Daoy (cell line): ENCODE results near the gene B4GALT6. TPM values are rescaled to one million over a fixed set of nuclear protein-coding genes. Genes with fewer than 3 reads are reported as not detected.
A peak's percentile ranks its signal among the peaks of the same experiment; 100 is the strongest.

ENCODE experiments used
- DNase-seq: peaks from one replicate; pipeline ENCODE4 v3.0.0-alpha.2; 2015; ENCODE audit warnings: low read depth
- total RNA-seq: library from RNA; depleted of rRNA; stranded (reverse); fragments of >200 nt; shearing (Covaris generic); gene quantifications from 2 replicates; pipeline ENCODE4 v1.2.3, GENCODE V29; 2014

The B4GALT6 gene
- total RNA-seq, 1 experiment from 2014 or later = 6.0 TPM

DNA sequence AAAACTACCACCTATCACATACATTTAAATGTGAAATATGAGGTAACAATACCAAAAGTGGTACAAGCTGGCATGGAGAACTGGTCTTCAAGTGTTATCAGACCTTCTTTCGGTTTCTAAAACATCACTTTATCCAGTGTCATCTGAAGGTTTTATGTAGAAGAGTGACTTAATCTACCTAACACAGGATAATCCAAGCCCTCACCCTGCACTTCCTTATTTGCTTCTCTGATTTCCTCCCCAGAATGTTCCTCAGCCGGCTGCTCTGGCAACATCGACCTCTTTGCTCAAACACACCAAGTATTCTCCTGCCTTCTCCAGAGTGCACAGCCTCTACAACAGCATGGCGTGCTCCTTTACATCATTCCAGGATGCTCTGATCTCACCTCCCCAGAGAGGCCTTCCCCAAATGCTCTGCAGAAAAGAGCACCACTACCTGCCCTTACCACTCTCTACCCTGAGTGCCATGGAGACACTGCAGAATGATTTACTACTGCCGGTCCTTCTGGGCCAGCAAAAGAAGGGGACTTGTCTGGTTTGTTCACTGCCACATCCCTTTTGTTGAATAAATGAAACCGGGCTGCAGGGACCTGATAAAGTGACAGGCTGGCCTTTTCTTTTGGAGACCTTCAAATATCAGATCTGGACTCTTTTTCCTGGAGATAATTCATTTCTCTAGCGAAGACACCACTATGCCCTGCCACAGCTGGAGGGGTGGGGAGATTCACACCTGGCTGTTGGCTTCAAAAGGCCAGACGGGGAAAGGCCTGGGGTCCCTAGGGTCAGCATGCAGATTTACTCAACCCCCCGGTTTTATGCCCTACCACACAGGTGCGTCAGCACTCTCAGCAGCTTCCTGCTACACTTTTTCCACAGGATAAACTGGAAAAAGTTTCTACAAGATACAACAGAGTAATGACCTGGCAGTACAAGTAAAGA lies 50.7 kb downstream of the B4GALT6 start:
- DNase-seq = no peak

DNA sequence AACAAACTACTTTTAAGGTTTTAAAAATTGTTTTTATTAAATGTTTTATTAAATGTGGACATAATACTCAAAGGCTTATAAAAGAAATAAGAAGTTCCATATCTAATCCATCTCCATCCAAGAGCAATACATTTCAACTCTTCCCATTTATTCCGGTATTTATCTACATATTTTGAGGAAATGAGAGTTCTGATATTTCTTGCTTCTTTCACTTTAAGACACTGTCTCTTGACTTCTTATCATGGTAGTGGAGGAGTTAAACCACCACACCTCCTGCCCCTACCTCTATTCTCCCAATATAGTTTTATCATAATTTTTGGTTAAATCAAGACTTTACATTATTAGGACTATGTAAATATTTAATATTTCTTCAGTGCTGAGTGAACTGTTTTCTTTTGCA lies 52.0 kb downstream of the B4GALT6 start:
- DNase-seq = no peak

DNA sequence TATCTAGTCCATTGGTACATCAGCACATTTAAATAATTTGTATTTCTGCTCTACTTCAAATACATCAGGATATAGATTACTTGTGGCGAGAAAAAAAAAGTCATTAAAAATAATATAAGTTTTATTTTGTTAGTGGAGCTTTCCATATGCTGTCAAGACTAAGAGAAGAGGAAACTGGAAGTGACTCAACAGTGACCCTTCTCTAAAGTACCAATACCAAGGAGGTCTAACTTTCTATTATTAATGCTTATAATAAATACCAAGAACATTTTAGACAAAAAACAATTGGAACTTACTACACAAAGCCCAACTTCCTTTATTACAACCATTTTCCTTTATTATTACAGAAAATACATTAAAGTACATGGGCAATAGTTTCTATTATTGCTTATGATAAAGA lies 52.9 kb downstream of the B4GALT6 start:
- DNase-seq = no peak

DNA sequence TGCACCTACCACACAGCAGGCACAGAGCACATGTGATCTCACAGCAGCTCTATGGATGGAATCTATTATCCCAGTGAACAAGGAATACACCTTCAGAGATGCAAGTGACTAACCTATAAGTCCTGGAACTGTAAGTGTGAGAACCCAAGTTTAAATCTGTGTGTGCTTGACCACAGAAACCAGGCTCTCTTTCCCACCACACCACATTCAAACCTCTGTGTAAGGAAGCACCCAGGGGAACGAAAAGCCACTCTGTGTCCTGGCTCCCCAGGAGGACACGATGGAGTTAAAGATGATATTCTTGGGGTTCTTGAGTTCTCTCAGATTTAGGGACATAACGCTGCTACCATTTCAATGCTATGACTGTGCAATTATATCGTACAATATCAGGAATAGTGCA lies 53.8 kb downstream of the B4GALT6 start:
- DNase-seq = no peak

DNA sequence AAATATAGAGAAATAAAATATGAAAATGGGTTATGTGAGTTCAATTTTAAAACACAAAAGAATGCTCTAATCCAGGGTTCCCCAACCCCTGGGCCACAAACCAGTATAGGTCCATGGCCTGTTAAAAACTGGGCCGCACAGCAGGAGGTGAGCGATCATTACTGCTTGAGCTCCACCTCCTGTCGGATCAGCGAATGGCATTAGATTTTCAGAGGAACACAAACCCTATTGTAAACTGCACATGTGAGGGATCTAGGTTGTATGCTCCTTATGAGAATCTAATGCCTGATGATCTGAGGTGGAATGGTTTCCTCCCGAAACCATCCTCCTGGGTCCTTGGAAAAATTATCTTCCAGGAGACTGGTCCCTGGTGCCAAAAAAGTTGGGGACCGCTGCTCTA lies 58.0 kb downstream of the B4GALT6 start:
- no peak for DNase-seq

DNA sequence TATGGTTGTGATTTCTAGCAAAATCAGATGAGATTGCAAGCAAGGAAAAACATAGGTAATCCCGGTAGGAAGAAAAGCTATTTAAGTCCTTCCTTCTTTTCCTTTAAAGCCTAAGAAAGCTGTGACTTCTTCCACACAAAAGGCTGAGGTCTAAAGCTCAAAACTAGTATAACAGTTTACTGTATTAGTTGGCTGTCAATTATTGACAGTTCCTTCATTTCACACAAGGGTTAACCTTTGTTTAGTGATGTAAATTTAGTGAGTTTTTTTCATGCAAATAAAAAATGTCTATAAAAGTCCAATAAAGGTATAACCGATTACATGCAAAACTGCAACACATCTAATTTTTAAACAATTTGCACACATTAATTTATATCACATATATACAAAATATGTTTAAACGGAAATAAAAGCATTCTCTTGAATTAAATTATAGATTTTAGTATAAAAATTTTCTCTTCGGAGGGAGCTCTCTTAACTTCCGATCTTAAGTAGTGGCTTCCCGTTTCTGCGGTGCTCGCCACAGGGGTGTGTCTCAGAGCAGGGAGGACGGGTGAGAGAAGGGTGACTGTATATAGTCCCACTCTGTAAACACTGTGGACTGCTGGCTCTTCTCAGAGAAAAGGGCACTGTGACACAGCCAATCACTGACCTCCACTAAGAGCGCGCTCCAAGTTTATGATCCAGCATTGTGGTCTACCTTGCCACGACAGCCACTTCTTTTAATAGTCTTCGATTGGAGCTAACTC lies 59.3 kb downstream of the B4GALT6 start:
- no peak for DNase-seq

DNA sequence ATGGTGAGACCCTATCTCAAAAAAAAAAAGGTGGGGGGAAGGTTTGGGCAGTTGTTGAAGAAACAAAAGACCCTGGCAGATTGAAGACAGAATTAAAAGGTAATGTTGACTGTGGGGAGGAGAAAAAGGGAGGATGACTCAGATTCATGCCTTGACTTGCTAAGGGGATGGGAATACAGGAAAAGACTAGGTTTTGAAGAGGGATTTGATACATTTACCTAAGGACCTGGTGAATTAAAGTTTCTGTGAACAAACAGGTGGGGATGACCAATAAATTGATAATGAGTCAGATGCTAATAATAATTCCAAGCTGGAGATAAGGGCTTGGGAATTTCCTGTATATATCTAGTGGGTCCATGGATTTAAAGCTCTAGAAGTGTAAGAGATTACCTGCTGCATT lies 65.1 kb downstream of the B4GALT6 start:
- DNase-seq = no peak

DNA sequence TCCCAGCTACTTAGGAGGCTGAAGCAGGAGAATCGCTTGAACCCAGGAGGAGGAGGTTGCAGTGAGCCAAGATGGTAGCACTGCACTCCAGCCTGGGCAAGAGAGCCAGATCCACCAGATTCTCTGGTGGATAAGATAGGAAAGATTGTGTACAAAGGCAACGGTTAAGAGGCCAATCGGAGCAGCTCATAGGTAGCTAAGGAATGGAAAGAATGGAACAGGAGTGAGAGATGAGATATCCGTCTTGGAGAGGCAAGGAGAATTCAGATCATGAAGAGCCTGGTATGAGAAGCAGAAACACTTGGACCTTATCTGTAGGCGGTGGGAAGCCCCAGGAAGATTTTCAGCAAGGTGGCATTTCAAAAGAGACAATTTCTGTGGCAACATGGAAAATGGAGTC lies 65.6 kb downstream of the B4GALT6 start:
- no peak for DNase-seq

DNA sequence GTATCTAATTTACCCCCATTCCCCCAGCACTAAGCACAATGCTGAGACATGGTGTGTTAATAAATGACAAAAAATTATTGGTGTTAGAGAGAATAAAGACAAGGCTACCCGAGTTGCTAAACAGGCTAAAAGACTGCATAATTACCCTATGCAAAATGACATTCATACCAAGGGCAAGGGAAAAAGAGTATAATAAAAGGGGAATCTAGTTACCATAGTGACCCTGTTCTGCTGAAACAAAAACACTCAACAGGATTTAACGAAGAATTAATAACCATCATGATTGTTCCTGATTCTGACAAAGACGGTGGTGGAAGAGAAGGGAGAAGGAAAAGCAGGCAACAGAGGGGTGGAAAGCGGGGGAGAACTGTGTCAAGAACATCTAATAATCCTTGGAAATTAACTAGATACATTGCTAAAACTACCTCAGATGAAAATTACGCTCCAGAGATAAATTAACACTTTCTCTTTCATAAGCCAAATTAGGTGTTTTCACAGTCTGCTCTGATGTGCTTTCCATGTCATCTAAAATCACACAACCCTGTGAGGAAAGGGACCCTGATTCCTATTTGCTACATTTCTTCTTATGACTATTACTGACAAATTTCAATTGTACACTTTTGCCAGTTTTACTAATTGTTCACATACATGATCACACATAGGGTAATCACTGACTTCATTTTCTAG lies 67.2 kb downstream of the B4GALT6 start:
- DNase-seq = no peak

DNA sequence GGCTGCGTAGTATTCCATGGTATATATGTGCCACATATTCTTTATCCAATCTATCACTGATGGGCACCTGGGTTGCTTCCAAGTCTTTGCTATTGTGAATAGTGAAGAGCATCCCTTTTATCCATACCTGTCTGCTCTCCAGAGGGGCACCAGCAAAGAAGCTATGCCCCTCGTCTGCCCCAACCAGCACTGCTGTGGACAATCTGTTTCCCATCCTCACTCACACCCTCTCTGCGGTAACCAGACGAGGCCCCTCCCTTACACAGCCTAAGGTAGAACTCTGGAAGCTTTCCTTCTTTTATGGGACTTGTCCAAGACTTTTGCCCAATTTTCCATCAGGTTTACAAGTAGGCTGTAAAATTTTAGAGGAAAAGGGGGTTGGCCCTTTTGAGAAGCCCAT lies 67.8 kb downstream of the B4GALT6 start:
- no peak for DNase-seq

DNA sequence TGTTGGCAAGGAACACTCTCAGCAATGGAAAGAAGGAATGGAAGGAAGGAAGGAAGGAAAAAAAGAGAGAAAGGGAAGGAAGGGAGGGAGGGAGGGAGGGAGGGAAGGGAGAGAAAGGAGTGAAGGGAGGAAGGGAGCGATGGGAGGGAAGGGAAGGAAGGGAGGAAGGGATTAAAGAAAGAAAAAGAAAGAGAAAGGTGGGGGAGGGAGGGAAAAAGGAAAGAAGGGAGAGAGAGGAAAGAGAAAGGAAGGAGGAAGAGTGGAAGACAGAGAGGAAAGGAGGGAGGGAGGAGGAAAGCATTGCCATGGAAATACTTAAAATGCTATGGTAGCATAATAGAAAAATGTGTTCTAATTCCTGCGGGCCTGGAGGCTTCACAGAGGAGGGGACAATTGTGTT lies 70.3 kb downstream of the B4GALT6 start:
- no peak for DNase-seq

DNA sequence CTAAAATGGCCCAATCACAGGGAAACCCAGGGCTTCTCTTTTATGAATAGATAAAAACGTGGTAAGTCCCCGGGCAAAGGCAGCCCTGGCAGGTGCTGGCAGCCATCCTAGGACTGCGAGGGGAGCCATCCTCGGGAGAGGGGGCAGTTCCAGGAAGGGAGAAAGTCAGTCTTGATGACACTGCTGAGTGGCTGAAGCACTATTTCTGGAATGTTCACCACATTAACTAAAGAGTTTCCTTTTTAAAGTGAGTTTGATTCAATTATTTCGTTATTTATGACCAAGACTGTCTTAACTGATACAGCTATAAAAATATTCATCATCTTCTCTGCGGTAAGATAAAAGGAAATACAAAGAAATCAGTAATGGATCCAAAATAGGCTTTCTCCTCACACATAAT lies 72.3 kb downstream of the B4GALT6 start:
- no peak for DNase-seq

DNA sequence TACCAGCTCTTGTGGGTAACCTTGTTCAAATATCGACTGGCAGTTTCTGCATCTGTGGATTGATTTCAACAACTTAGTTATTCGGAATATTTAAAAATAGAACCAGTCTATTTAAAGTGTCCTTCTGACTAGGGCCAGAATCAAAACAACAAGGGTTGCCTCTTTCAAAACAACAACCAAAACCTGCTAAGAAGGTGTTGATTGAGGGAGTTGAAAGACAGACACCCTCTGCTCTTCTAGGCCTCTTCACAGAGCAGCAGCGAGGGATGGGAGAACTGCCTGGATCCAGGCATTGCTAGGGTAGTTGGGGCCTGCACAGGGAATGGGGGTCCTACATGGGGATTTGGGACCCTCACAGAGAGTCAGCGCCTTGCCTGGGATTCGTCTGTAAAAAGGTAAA lies 72.9 kb downstream of the B4GALT6 start:
- no peak for DNase-seq

DNA sequence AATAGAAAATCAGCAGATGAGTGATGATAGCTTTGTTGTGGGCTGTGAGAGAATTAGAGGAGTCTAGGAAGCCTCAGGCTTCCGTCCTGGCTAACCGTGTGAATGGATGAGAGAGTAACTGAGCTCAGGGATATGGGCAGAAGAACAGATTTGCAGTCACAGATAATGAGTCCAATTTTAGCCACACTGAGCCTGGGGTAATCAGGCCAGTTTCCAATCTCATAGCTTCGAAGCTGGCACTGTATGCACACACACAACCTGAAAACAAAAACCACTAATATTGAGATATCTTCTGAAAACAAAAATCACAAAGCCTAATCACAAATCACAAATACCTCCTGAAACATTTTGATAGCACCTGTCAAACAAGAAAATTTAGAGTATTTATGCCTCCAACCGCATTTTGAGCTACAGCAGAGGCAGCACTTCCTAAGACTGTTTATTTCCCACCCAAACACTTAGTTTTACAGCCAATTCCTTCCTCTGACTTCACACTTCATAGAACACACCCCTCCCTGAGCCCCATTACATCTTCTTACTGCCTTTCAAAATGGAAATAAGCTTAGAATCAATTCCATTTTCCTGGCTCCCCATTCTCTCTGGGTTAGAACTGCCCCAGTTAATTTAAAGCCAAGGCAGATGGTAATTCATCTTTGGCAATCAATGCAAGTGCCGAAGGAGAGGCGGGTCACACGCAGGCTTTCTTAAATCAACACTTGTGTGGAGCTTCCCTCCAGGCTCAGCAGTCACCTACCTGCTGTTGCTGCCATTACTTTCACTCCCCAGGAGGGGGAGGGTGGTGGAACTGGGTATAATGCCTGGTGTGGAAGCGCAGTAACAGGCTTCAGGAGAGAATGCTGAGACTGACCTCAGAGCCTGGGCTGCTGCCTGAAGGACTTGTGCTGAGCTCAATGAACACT lies 73.8 kb downstream of the B4GALT6 start:
- peak; percentile 7 for DNase-seq

DNA sequence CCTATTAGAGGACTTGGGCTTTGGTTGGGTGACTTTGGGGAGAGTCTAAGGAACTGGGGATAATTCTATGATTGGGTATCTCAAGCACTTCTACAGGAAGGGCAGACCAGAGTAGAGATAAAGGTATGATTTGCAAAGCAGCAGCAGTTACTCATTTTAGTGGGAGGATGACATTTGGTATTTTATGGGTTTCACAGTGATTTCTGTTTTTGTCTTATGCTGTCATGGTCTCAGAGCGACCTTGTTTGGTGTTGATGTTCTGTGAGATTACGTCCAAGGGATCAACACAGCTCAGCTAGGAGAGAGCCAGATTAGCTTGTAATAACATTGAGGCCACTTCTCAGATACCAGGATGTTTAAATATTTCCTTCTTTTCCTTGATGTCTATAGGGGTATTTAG lies 74.5 kb downstream of the B4GALT6 start:
- DNase-seq = no peak

DNA sequence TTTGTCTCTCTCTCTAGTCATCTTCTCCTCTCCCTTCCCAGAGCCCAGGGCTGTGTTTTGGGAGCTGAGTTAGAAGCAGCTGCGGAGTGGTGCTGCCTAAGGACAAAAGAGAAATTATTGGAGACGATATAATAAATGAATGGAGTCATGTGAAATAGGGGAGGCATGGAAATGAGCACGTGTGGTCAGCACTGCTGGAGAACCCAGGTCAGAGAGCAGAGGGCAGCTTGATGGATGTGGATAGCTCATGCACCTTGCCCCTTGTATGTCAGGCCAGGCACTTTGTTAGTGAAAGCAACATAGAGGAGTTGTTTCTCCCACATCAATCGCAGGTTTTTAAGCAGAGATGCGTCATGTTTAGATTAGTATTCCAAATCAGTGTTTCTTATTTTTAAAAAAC lies 77.0 kb downstream of the B4GALT6 start:
- DNase-seq = no peak

DNA sequence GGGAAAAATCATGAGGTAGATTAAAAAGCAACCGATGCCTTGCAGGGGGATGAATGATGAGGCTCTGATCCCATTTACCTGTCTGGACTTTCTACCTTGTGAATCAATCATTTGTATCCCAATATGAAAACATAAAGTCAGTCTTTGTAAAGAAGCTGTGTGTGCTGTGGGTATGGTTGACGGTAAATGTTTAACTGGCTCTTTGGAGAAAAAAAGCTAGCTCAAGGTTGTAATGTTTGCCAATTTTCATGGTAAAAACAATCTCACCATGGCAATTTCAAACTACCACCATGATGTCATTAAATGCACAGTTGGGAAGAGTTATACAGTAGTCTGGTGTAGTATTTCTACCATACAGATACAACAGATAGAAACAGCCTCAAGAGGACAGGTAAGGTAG lies 78.1 kb downstream of the B4GALT6 start:
- no peak for DNase-seq

DNA sequence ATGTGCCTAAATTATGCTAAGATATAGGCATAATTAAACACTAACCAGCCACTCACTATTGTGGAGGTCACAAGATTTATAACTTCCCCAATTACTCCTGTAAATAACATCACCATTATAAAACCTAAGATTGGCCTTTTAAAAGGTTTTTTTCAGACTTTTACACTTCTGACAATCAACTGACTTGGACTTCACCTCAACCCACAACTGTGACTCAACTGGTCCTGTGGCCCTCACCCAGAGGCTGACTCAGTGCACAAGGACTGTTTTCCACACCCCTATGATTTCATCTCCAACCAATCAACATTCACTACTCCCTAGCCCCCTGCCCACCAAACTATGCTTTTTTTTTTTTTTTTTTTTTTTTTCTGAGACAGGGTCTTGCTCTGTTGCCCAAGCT lies 81.1 kb downstream of the B4GALT6 start:
- DNase-seq = peak; percentile 17

DNA sequence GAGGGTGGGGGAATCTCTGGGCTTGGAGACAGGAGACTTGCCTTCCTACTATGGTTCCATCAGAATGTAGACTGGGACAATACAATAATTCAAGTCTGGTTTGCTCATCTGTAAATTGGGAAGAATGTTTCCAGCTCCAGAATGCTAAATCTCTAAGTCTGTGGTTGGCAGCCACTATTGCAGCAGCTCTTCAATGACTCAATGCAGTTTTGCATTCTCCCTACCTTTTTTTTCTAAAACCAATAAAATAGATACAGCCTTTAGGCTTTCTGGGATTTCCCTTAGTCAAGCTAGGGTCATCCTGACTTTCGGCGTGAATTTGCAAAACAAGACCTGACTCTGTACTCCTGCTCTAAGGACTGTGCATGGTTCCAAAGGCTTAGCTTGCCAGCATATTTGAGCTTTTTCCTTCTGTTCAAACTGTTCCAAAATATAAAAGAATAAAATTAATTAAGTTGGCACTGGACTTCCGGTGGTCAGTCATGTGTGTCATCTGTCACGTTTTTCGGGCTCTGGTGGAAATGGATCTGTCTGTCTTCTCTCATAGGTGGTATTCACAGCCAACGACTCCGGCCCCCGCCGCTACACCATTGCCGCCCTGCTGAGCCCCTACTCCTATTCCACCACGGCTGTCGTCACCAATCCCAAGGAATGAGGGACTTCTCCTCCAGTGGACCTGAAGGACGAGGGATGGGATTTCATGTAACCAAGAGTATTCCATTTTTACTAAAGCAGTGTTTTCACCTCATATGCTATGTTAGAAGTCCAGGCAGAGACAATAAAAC lies 86.2 kb downstream of the B4GALT6 start:
- no peak for DNase-seq

DNA sequence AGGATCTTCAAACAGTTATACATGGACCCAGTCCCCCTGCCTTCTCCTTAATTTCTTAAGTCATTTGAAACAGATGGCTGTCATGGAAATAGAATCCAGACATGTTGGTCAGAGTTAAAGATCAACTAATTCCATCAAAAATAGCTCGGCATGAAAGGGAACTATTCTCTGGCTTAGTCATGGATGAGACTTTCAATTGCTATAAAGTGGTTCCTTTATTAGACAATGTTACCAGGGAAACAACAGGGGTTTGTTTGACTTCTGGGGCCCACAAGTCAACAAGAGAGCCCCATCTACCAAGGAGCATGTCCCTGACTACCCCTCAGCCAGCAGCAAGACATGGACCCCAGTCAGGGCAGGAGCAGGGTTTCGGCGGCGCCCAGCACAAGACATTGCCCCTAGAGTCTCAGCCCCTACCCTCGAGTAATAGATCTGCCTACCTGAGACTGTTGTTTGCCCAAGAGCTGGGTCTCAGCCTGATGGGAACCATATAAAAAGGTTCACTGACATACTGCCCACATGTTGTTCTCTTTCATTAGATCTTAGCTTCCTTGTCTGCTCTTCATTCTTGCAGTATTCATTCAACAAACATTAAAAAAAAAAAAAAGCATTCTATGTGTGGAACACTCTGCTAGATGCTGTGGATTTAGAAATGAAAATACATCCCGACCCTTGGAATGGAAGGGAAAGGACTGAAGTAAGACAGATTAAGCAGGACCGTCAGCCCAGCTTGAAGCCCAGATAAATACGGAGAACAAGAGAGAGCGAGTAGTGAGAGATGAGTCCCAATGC lies 88.1 kb downstream of the B4GALT6 start:
- no peak for DNase-seq
